Activated effector memory CD4-positive, alpha-beta T cell treated with Interleukin-2 at 50 U/mL for 16 hours (primary cell): ENCODE data around the gene PKD1L1.
"Not testable (repeated sequence)": the region's sequence is repeated elsewhere in the genome, so short reads cannot be mapped to it uniquely, and the experiment has no call there.

Source experiments
- DNase-seq: peaks from one replicate; pipeline ENCODE4 v3.0.0-alpha.2; 2020

PKD1L1 gene

GRCh38 chr7:47762207-47762606 lies 186.1 kb downstream of the PKD1L1 start:
- no peak for DNase-seq

GRCh38 chr7:47759056-47759706 lies 189.1 kb downstream of the PKD1L1 start:
- DNase-seq: no peak

GRCh38 chr7:47758546-47758945 lies 189.7 kb downstream of the PKD1L1 start:
- DNase-seq: no peak

GRCh38 chr7:47757921-47758411 lies 190.3 kb downstream of the PKD1L1 start:
- no peak for DNase-seq

GRCh38 chr7:47756636-47757035 lies 191.6 kb downstream of the PKD1L1 start:
- no peak for DNase-seq

- DNase-seq: no peak
Observed at GRCh38 chr7:47755248-47755647, 193.0 kb downstream of the PKD1L1 start.

- not testable (repeated sequence) for DNase-seq
Observed at GRCh38 chr7:47751724-47752123, 196.5 kb downstream of the PKD1L1 start.

GRCh38 chr7:47751043-47751442 lies 197.2 kb downstream of the PKD1L1 start:
- DNase-seq: no peak

- no peak for DNase-seq
Observed at GRCh38 chr7:47748041-47748440, 200.2 kb downstream of the PKD1L1 start.

- DNase-seq: no peak
Observed at GRCh38 chr7:47747160-47747559, 201.1 kb downstream of the PKD1L1 start.

GRCh38 chr7:47746468-47746867 lies 201.8 kb downstream of the PKD1L1 start:
- no peak for DNase-seq

- no peak for DNase-seq
Observed at GRCh38 chr7:47744883-47745282, 203.4 kb downstream of the PKD1L1 start.

- no peak for DNase-seq
Observed at GRCh38 chr7:47743965-47744591, 204.2 kb downstream of the PKD1L1 start.

GRCh38 chr7:47741984-47742383 lies 206.3 kb downstream of the PKD1L1 start:
- DNase-seq: no peak

GRCh38 chr7:47739891-47740290 lies 208.4 kb downstream of the PKD1L1 start:
- no peak for DNase-seq

- DNase-seq: no peak
Observed at GRCh38 chr7:47739301-47739875, 208.9 kb downstream of the PKD1L1 start.

- DNase-seq: no peak
Observed at GRCh38 chr7:47738563-47739166, 209.6 kb downstream of the PKD1L1 start.

- DNase-seq: no peak
Observed at GRCh38 chr7:47737601-47738000, 210.7 kb downstream of the PKD1L1 start.

- DNase-seq: no peak
Observed at GRCh38 chr7:47735431-47736345, 212.6 kb downstream of the PKD1L1 start.

- no peak for DNase-seq
Observed at GRCh38 chr7:47734949-47735291, 213.3 kb downstream of the PKD1L1 start.

- no peak for DNase-seq
Observed at GRCh38 chr7:47734287-47734948, 213.8 kb downstream of the PKD1L1 start.

- DNase-seq: no peak
Observed at GRCh38 chr7:47730142-47730541, 218.1 kb downstream of the PKD1L1 start.
